Cardiac septum (tissue), 1 donor: Measurements from ENCODE around the gene DPEP1. TPM values are rescaled to one million over a fixed set of nuclear protein-coding genes. Genes with fewer than 3 reads are reported as not detected.

ENCODE experiments used
- DNase-seq: peaks from one replicate; pipeline ENCODE4 v3.0.0-alpha.2; 2020; ENCODE audit warnings: low spot score
- intact Hi-C: fragments of 100-400 bp; cut with DNase I; formaldehyde crosslinking; loops from one replicate; pipeline ENCODE4 v1.14.0; 2022
- total RNA-seq: library from RNA; stranded (reverse); fragmentation: NEBNext Ultra II Directional; extraction: Animal tissue kit (Norgen Biotek cat#: 25700); gene quantifications from one replicate; pipeline ENCODE4 v1.2.1, GENCODE V29; 2021
- donor health status: DM: no; HTN: no; CAD: no.

The DPEP1 gene
- total RNA-seq, 1 donor from 2014 or later = not detected

DNA sequence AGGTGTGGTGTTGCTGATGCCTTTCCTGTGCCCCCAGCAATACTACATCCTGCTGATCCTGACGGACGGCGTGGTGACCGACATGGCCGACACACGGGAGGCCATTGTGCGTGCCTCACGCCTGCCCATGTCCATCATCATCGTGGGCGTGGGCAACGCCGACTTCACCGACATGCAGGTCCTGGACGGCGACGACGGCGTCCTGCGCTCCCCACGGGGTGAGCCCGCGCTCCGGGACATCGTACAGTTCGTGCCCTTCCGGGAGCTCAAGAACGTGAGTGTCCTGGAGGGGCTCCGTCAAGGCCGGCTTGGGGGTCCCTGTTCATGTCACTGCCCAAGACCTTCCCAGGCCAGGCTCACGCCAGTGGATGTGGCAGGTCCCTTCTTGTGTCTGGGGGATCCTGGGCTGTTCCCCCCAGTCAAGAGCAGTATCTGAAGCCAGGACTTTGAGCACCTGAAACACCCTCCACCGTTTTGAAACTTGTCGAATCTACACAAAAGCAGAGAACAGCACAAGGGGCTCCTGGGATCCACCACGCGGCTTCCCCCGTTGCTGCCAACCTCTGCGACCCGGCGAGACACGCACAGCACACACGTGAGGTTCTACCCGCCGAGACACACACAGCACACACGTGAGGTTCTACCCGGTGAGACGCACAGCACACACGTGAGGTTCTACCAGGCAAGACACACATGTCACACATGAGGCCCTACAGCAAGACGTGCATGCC lies 17.9 kb upstream of the DPEP1 start:
- DNase-seq = no peak
- intact Hi-C loops = no loop called here

DNA sequence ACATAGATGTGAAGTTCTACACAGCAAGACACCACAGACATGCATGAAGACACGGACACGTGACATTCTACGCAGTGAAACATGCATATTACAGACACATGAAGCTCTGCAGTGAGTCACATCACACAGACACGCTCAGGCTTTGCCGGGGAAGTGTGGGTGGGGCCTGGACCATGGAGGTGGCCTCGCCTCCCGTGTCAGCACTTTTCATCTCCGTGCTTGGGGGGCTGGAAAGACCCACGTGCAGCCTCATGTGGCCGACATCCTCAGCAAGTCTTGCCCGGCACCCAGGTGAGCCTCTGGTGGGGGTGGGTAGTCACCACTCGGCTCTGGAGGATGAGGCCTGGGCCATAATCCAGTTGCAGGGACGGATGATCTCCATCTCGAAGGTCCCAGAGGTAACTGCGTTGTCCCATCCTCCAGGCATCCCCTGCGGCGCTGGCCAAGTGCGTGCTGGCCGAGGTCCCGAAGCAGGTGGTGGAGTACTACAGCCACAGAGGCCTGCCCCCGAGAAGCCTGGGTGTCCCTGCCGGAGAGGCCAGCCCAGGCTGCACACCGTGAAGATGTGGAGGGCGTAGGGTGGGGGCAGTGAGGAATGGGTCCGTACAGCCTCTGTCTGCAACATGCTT lies 17.3 kb upstream of the DPEP1 start:
- intact Hi-C loops = no loop called here
- no peak for DNase-seq

DNA sequence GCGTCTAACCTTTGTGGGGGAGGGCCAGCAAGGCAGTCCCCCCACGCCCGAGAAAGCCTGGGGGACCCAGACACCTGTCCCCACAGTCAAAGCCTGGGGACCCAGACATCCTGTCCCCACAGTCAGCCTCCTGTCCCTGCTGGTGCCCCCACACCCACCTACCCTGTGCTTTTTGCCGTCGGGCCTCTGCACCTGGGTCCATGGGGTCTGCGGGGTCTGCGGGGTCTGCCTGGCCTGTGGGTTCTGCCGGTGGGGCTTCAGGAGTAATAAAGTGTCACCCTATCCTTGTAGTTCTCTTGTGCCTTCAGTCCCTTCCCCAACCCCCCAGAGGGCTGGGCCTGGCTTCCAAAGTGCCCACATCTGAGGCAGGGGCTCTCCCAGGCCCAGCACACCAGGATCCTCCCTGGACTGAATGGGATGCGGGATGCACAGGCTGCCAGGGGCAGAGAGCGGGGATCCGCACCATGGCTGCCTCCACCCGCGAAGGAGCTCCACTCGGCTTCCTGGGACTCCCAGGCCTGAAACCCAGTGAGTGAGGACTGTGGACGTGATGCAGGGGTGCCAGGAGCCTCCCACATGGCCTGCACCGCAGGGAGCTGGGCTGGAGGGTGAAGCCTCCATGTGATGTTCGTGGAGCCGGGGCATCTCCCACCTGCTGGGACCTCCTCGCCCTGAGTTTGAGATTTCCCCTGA lies 16.3 kb upstream of the DPEP1 start:
- intact Hi-C loops = no loop called here

DNA sequence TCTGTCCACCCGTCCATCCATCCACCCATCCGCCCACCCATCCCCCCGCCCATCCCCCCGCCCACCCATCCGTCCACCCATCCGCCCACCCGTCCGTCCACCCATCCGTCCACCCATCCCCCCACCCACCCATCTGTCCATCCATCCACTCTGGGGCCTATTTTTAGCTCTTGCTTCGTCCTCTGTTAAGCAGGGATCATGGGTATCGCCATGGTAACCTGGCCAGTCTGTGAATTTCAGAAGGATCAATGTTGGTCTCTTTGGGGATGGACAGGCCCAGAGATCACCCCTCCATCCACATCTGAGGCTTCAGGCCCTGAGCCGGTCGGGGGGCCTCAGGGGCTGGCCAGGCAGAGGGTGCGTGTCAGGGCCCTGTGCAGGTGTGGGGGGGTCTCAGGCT lies 15.2 kb upstream of the DPEP1 start:
- intact Hi-C loops = no loop called here
- DNase-seq = no peak

More for the DNA sequence above, 16.3 kb upstream of the DPEP1 start:
- DNase-seq = no peak

DNA sequence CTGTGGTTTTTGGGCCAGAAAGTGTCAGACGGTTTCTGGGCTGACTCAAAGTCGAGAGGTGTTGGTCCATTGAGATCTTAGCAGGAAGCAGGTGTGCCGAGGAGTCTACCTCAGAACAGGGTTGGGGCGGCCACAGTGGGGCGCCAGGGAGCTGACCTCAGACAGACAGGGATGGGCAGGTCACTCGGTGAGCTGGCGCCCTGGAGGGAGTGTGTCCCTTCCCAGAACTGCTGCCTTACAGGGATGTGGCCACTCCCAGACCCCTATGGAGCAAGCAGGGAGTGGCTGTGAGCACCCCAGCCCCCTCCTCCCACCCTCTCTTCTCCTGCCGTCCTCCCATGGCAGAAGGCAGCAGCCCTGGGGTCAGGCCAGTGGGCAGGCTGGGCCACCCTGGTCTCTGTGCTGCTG lies 14.0 kb upstream of the DPEP1 start:
- no peak for DNase-seq
- intact Hi-C loops = no loop called here

DNA sequence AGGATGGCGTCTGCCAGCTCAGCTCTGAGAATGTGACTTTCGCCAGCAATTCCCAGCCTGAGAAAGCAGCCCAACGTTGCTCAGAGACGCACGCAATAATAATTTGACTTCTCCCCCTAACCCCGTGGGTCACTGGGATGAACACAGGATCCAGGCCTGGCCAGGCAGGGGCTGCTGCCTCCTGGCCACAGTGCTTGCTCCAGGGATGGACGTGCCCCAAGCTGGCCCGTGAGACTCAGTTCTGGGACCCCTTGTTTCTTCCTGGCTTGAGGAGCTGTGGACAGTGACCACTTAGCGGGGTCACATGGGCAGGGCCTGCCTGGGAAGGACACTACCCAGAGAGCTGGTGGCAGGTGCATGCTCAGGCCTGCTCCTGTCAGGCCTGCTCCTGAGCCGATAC lies 13.5 kb upstream of the DPEP1 start:
- no peak for DNase-seq
- intact Hi-C loops = no loop called here

DNA sequence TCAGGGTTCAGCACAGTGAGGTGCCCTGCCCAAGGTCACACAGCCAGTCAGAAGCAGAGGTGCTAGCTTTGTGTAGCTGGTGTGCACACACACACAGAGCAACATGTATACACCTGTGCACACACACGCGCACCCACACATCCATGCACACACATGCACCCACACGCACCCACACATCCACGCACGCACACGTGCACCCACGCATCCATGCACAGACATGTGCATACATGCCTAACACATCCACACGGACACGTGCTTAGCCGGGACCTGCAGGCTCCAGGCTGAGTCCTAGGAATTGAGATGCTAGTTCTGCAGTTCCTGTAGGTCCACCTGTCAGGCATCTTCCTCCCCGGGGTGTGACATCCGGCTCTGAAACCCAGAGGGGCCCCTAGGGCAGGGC lies 13.0 kb upstream of the DPEP1 start:
- no peak for DNase-seq
- intact Hi-C loops = no loop called here

DNA sequence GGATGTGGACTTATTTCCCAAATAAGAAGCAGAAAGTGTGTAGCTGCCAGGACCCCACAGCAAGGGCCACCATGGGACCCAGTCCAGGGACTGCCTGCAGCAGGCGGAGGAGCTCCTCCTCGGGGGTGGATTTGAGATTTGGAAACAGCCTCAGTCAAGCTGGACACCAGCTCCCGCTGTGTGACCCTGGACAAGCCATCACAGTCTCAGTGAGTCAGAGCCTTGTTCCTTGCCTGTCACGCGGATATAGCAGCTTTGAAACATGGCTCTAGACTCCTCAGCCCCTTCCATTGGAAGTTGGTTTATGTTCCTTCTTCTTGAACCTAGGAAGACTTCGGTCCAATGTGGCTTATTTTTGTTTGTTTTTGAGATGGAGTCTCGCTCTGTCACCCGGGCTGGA lies 12.5 kb upstream of the DPEP1 start:
- intact Hi-C loops = no loop called here
- no peak for DNase-seq

DNA sequence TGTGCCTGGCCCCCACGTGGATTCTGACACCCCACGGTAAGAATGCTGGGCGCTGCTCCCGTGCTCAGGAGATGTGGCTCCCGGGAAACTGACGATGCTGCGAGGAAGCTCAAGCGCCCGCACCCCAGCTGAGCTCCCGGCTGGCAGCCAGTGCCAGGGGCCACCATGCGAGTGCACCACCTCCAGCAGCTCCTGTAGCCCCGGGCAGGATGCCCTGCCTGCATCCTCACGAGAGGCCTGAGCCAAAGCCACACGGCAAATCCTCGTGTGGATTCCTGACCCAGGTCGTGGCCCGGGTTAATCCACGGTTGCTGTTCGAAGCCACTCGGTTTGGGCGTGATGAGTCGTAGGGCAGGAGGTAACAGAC lies 11.6 kb upstream of the DPEP1 start:
- intact Hi-C loops = no loop called here
- no peak for DNase-seq

DNA sequence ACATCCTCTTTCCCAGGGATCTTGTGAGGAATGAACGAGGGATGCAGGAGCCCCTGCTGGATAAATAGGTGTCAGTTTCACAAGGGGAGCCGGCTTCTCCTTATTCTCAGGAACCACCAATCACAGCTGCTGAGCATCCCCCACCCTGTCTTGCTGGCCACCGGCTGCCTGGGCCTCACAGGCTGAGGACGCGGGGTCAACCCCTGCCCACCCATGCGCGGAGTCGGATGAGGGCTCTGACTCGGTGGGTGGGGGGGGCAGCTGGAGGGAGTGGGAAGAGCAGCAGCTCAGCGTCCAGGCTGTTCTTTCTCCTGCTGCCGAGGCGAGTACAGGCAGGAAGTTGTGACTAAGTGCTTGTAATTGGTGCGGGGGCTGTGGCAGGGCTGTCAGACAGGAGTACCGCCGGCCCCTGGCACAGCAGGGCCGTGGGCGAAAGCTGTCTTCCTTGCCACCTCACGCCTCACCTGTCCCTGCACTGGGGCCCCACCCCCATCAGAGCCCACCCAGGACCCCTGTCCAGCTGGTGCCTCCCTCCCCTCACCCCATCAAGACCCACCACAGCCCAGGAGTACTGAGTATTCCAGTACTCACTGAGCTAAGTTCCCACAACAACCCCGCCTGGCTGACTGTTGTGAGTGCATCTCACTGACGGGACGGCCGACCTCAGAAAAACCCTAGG lies 11.0 kb upstream of the DPEP1 start:
- intact Hi-C loops = no loop called here

DNA sequence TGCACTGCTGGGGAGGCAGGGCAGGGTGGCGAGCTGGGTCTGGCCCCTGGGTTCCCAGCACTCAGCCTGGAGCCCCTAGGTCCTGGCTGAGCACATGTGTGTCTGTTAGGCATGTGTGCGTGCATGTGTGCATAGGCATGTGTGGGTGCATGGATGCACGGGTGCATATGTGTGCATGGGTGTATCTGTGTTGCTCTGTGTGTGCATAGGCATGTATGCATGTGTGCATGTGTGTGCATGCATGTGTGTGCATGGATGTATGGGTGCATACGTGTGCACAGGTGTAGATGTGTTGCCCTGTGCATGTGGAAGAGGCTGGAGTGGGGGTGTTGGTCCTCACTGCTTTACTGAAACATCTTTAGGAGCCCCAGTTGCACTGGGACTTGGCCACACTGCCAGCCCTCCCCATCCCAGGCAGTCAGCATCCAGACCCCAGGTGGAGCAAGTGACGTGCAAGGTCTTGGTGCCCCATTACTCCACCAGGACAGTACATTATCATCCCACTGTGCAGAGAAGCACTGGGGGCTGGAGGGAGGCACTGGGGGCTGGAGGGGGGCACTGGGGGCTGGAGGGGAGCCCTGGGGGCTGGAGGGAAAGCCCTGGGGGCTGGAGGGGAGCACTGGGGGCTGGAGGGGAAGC lies 10.4 kb upstream of the DPEP1 start:
- no peak for DNase-seq
- intact Hi-C loops = no loop called here

More for the DNA sequence above, 11.0 kb upstream of the DPEP1 start:
- DNase-seq = no peak

DNA sequence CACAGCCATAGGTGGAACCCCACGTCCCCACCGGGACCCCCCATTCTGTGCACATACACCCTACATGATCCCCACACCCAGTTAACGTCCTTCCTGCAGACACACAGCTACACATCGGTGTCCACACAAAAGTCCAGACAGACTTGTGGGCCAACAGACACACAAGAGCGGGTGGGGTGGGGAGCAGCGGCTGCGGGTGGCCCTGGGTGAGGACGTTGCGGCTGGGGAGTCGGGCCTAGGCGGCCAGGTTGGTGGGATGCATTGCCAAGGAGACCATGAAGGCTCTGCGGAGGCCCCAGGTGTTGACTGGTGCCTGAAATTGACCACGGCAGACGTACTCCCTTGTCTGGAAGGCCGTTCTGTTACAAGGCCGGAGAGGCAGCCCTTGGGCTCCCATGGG lies 8.7 kb upstream of the DPEP1 start:
- intact Hi-C loops = no loop called here
- DNase-seq = no peak

DNA sequence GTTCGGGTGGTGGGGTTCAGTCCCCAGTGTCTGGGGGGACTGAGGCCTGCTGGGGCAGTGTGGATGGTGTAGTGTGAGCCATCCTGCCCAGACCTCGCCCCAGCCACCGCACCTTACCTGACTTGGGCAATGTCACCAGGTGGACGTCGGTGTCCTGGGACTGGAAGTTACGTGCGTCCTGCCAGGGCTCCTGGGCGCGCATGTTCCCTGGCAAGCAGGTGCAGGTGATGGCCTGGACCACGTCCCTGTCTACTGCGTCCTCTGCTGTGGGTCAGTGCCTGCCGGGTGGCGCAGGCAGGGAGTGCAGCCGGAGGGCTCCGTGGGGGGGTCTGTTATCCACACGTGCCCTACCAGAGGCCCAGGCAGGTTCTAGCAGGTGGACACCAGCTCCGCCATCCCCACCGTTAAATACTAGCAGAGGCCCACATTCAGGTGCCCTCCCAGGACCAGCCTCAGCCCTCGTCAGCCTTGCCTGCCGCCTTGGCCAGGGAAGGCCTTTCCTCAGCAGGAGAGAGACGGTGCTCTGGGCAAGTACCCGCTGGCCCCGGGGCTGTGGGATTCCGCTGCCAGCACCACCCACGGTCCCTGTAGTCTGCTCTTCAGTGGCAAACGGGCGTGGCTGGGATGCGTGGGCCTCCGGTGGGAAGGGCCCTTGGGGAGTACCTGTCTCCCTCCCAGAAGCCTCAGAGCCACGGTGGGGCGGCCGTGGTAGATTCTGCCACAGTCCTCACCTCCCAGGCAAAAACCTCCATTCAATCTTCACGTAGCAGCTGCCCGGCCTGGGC lies 8.1 kb upstream of the DPEP1 start:
- intact Hi-C loops = no loop called here
- DNase-seq = no peak

DNA sequence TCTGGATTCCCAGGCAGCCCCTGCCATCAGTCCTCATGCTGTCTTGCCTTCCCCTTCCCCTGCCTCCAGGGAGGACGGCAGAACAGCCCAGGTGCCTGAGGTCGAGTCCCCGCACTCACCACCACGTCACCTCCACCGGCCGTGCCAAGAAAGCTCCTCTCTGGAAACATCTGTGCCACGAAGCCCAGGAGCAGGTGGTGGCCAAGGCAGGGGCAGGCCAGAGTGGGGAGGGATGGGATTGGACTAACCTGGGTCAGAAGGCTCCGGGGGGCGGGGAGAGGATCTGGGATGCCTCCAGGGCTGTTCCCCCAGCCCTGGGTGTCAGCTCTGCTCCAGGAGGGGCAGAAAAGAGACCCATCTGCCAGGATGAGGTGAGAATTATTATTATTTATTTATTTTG lies 7.4 kb upstream of the DPEP1 start:
- no peak for DNase-seq
- intact Hi-C loops = no loop called here

DNA sequence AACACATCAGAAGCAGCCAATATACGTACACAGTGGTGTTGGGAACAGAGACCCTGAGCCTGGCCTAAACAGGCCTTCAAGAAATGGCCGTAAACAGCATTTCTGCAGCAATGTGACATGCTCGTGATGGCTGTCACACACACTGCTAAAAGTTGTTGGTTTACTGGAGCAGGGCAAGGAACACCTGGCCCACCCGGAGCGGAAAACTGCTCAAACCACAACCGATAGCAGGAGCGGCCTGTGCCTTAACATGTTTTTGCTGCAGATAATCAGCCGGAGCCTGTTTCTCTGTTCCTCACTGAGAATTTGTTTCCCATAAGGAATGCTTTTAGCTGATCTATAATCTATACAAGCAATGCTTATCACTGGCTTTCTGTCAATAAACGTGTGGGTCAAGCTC lies 6.0 kb upstream of the DPEP1 start:
- no peak for DNase-seq
- intact Hi-C loops = no loop called here

DNA sequence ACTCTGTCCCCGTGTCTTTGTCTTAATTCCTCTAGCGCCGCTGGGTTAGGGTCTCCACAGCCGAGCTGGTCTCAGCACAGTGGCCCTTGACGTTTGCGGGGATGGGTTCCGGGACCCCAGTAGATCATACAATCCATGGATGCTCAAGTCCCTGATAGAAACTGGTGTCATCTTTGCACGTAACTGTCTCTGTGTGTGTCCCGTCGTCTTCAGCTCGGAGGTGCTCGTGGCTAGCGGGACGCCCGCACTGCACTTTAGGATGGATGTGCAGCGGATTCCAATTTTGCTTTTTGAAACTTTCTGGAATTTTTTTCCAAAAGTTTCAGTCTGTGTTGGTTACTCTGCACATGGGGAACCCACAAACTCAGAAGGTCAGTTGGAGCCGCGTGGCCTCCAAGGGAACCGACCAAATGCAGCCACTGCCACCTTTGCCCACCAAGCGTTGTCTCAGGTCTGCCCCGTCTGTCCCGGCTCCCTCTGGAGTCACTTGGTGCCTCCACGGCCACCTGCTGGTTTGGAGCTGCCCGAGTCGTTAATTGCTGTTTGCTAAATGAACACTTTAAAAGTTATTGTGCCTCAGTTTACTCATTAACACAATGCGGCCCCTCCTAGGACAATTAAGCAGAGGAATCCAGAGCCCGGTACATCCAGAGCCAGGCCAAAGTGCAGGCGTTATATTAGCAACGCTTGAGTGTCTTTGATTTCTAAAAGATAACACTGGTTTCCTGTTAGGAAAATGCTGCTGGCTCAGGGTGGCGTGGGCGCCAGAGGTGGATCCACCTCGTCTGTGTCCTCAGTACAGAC lies 5.3 kb upstream of the DPEP1 start:
- no peak for DNase-seq
- intact Hi-C loops = no loop called here

DNA sequence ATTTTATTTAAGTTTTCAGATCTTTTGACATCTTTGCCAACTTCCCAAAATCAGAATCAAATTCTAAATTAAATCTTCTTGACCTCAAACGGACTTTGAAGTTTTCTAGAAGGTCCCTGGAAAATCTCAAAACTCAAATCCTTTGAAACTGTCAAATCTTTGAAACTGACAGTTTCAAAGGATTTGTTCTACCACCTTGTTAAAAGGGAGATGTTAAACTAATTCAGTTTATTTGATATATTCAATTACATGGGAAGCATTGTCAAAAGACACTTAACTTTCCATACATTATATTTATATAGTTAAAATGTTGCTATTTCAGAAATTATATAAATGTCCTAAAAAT lies 3.4 kb upstream of the DPEP1 start:
- no peak for DNase-seq
- intact Hi-C loops = no loop called here

DNA sequence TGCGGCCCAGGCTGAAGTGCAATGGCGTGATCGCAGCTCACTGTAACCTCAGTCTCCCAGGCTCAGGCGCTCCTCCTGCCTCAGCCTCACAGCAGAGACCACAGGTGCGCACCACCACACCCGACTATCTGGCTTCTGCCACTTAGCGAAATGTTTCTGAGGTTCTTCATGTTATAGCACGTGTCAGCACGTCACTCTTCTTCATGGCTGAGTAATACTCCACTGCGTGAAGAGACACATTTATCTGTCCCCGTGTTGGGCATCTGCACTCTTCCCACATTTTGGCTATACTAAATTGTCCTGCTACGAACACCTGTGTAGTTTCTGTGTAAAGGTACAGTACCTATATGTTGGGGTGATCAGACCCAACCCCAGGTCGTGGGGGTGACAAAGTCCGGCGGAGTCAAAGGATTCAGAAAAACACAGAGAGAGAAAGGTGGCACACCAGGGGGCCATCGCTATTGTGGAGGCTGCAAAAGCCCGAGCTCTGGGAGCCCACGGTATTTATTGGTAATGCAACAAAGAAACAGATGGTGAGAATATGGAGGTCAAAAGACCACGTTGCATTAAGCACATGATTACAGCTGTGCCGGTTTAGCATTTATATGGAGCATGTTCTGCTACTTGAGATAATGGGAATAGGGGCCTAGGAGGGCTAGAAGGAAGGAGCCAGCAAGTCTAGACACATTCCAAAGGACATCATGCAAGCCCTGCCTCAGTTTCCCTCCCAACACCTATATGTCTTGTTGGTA lies 851 bp upstream of the DPEP1 start:
- intact Hi-C loops = no loop called here
- no peak for DNase-seq
